Brain microvascular endothelial cell (primary cell): Measurements from ENCODE around the gene ERCC2.

Experiments
- DNase-seq: peaks from one replicate; pipeline ENCODE4 v3.0.0-alpha.2; 2020
- H3K27ac ChIP-seq: fragments of 250-450 bp; sonication (Bioruptor Pico); 2 replicates; pipeline ENCODE4 v1.5.1; 2020; ENCODE audit warnings: mild to moderate bottlenecking, moderate library complexity
- H3K27me3 ChIP-seq: fragments of 250-450 bp; sonication (Bioruptor Pico); replicated peaks from 2 replicates; pipeline ENCODE4 v1.5.1; 2020; ENCODE audit warnings: mild to moderate bottlenecking
- H3K36me3 ChIP-seq: fragments of 250-450 bp; sonication (Bioruptor Pico); replicated peaks from 2 replicates; pipeline ENCODE4 v1.5.1; 2020; ENCODE audit warnings: mild to moderate bottlenecking
- H3K4me3 ChIP-seq: 2 replicates; pipeline ENCODE4 v1.5.1; 2011; ENCODE audit warnings: low read depth, mild to moderate bottlenecking, control low read depth, low read length, moderate library complexity
- CTCF ChIP-seq: IDR thresholded peaks from 2 replicates; pipeline ENCODE4 v1.5.1; 2011; ENCODE audit warnings: low read depth, mild to moderate bottlenecking, moderate library complexity, low read length, control low read depth, inconsistent platforms; ENCODE audit errors: missing control alignments
- in situ Hi-C: cut with HindIII; loops from 2 replicates; pipeline ENCODE4 v1.10.0; 2017; ENCODE audit warnings: low sequenced_read_pairs, low pct_ligation_motif_present

The ERCC2 gene

GRCh38 chr19:45322744-45323281, 47.6 kb downstream of the ERCC2 start, which contains the start of gene CKM:
Gene CKM (minus strand): TSS chr19:45322875. CDS start chr19:45319713, 3,162 bp downstream.
- no peaks in the 10 kb centered on the region for H3K36me3 ChIP-seq
- no peak within 1 kb of the TSS for H3K27ac ChIP-seq
- TF ChIP-seq CTCF: no peak
- peak within 1 kb of the TSS; percentile 34 for H3K4me3 ChIP-seq
- in situ Hi-C loops: no loop called here
- no peak for DNase-seq
- H3K27me3 ChIP-seq: peaks cover 7% of the 10 kb centered on the region

GRCh38 chr19:45322311-45322710, 48.1 kb downstream of the ERCC2 start:
- in situ Hi-C loops: no loop called here
- H3K4me3 ChIP-seq: no peak overlapping the region
- DNase-seq: no peak
- H3K27me3 ChIP-seq: peaks cover 7% of the 10 kb centered on the region
- H3K27ac ChIP-seq: no peak overlapping the region
- no peak for TF ChIP-seq CTCF
- H3K36me3 ChIP-seq: no peaks in the 10 kb centered on the region

- DNase-seq: no peak
- Histone ChIP-seq H3K27ac (no peak overlapping the region), H3K27me3 (peaks cover 7% of the 10 kb centered on the region), H3K36me3 (no peaks in the 10 kb centered on the region), H3K4me3 (no peak overlapping the region)
- in situ Hi-C loops: no loop called here
- TF ChIP-seq CTCF: no peak
Measured at GRCh38 chr19:45321848-45322247, 48.5 kb downstream of the ERCC2 start.

- TF ChIP-seq CTCF: no peak
- peaks cover 7% of the 10 kb centered on the region for H3K27me3 ChIP-seq
- no peak overlapping the region for H3K4me3 ChIP-seq
- H3K27ac ChIP-seq: no peak overlapping the region
- no peak for DNase-seq
- in situ Hi-C loops: no loop called here
- no peaks in the 10 kb centered on the region for H3K36me3 ChIP-seq
Measured at GRCh38 chr19:45320997-45321775, 49.2 kb downstream of the ERCC2 start.

- in situ Hi-C loops: no loop called here
- Histone ChIP-seq H3K36me3 (no peaks in the 10 kb centered on the region), H3K27me3 (peaks cover 6% of the 10 kb centered on the region), H3K4me3 (no peak overlapping the region), H3K27ac (no peak overlapping the region)
- no peak for DNase-seq
- TF ChIP-seq CTCF: no peak
Measured at GRCh38 chr19:45315304-45315703, 55.1 kb downstream of the ERCC2 start.
